HepG2 (cell line): ENCODE results near the gene NOSTRIN. TPM values are rescaled to one million over a fixed set of nuclear protein-coding genes. Genes with fewer than 3 reads are reported as not detected.

Source experiments
- ASH2L ChIP-seq: fragments of 300-600, 200-600 bp; sonication (generic); IDR thresholded peaks from 2 replicates; pipeline ENCODE4 v1.7.0; 2017; ENCODE audit warnings: low read depth, mild to moderate bottlenecking, moderate library complexity, mixed read lengths, low read length; ENCODE audit not compliant: insufficient read length
- DNMT3B ChIP-seq: conservative IDR thresholded peaks from 2 replicates; pipeline ENCODE4 v1.6.1; 2016; ENCODE audit warnings: missing biosample characterization, control low read depth
- ELF3 ChIP-seq: IDR thresholded peaks from 2 replicates; pipeline ENCODE4 v1.6.1; 2016; ENCODE audit warnings: missing genetic modification reagents, missing compliant biosample characterization
- JUN ChIP-seq: sonication (generic); formaldehyde crosslinking; IDR thresholded peaks from 2 replicates; pipeline ENCODE4 v1.4.0; 2020; ENCODE audit warnings: mild to moderate bottlenecking, missing genetic modification reagents
- MTF2 ChIP-seq: sonication (generic); formaldehyde crosslinking; IDR thresholded peaks from 2 replicates; pipeline ENCODE4 v1.5.0; 2020; ENCODE audit warnings: missing genetic modification reagents, borderline replicate concordance
- PHF20 ChIP-seq: sonication (generic); formaldehyde crosslinking; IDR thresholded peaks from 2 replicates; pipeline ENCODE4 v1.5.0; 2020; ENCODE audit warnings: mild to moderate bottlenecking, missing genetic modification reagents
- RBM39 ChIP-seq: fragments of 200-400 bp; formaldehyde crosslinking; IDR thresholded peaks from one replicate; pipeline ENCODE4 v1.6.1; 2018; ENCODE audit warnings: antibody characterized with exemption, mild to moderate bottlenecking, low read depth, low read length; ENCODE audit not compliant: poor library complexity, severe bottlenecking
- SMAD9 ChIP-seq: sonication (generic); formaldehyde crosslinking; IDR thresholded peaks from 2 replicates; pipeline ENCODE4 v1.5.1; 2020; ENCODE audit warnings: mild to moderate bottlenecking, missing genetic modification reagents
- YY1 ChIP-seq: IDR thresholded peaks from 2 replicates; pipeline ENCODE4 v1.6.1; 2011; ENCODE audit warnings: low read length, low read depth, moderate library complexity, mild to moderate bottlenecking; ENCODE audit not compliant: insufficient read depth, insufficient replicate concordance
- ZBTB42 ChIP-seq: sonication (generic); formaldehyde crosslinking; IDR thresholded peaks from 2 replicates; pipeline ENCODE4 v1.5.0; 2020; ENCODE audit warnings: mild to moderate bottlenecking, missing genetic modification reagents
- ZKSCAN5 ChIP-seq: sonication (generic); formaldehyde crosslinking; IDR thresholded peaks from 2 replicates; pipeline ENCODE4 v1.5.1; 2020; ENCODE audit warnings: mild to moderate bottlenecking, missing genetic modification reagents
- ZNF12 ChIP-seq: sonication (generic); formaldehyde crosslinking; IDR thresholded peaks from 2 replicates; pipeline ENCODE4 v1.5.0; 2020; ENCODE audit warnings: missing genetic modification reagents
- ZNF33A ChIP-seq: sonication (generic); formaldehyde crosslinking; IDR thresholded peaks from 2 replicates; pipeline ENCODE4 v1.5.1; 2020; ENCODE audit warnings: missing genetic modification reagents, mild to moderate bottlenecking, moderate library complexity, borderline replicate concordance
- ZNF33B ChIP-seq: sonication (generic); formaldehyde crosslinking; IDR thresholded peaks from 2 replicates; pipeline ENCODE4 v1.5.1; 2020; ENCODE audit warnings: mild to moderate bottlenecking, missing genetic modification reagents
- ZNF431 ChIP-seq: sonication (generic); formaldehyde crosslinking; IDR thresholded peaks from 2 replicates; pipeline ENCODE4 v1.9.0; 2022; ENCODE audit warnings: missing genetic modification reagents, low read depth, mild to moderate bottlenecking, borderline replicate concordance
- ZNF652 ChIP-seq: IDR thresholded peaks from 2 replicates; pipeline ENCODE4 v1.6.1; 2016; ENCODE audit warnings: low read depth, borderline replicate concordance
- ZNF720 ChIP-seq: sonication (generic); formaldehyde crosslinking; IDR thresholded peaks from 2 replicates; pipeline ENCODE4 v1.4.0; 2020; ENCODE audit warnings: missing genetic modification reagents
- ZNF816 ChIP-seq: sonication (generic); formaldehyde crosslinking; IDR thresholded peaks from 2 replicates; pipeline ENCODE4 v1.8.0; 2022; ENCODE audit warnings: missing genetic modification reagents, mild to moderate bottlenecking, borderline replicate concordance
- polyA plus RNA-seq, 8 experiments: library from polyadenylated mRNA; depleted of rRNA in 3 of 8; stranded (reverse) in 7 of 8; unstranded in 1 of 8; fragments of >200 nt; fragmentation: Illumina TruSeq in 4 of 8; extraction: Trizol in 4 of 8; gene quantifications; 2 replicates each; pipeline versions ENCODE4 v1.2.1 to v1.2.3, GENCODE V29; 2011 to 2016; ENCODE audit warnings: low read depth in 4 of 8, missing spikeins in 1 of 8, mixed read lengths in 1 of 8; ENCODE audit not compliant: insufficient read depth in 1 of 8
- total RNA-seq, 5 experiments: library from RNA; depleted of rRNA; stranded (reverse); fragments of >200 nt; fragmentation: Illumina TruSeq; extraction: Trizol; gene quantifications; 2 replicates each; pipeline ENCODE4 v1.2.3, GENCODE V29; 2016; ENCODE audit warnings: low read depth in 1 of 5
- TF ChIP-seq, protein P1 (sequence below): sonication (generic); IDR thresholded peaks from 2 replicates; pipeline ENCODE4 v1.6.1; 2016; ENCODE audit warnings: low read depth, borderline replicate concordance
- TF ChIP-seq, protein P2 (sequence below): sonication (generic); formaldehyde crosslinking; IDR thresholded peaks from 2 replicates; pipeline ENCODE4 v1.8.1; 2022; ENCODE audit warnings: mild to moderate bottlenecking, missing genetic modification reagents

Gene NOSTRIN
- total and polyA plus RNA-seq, 2 of the 13 experiments (the other 11 are each of a cell fraction or from before 2014, with no cell fraction given): 0.22 TPM

DNA sequence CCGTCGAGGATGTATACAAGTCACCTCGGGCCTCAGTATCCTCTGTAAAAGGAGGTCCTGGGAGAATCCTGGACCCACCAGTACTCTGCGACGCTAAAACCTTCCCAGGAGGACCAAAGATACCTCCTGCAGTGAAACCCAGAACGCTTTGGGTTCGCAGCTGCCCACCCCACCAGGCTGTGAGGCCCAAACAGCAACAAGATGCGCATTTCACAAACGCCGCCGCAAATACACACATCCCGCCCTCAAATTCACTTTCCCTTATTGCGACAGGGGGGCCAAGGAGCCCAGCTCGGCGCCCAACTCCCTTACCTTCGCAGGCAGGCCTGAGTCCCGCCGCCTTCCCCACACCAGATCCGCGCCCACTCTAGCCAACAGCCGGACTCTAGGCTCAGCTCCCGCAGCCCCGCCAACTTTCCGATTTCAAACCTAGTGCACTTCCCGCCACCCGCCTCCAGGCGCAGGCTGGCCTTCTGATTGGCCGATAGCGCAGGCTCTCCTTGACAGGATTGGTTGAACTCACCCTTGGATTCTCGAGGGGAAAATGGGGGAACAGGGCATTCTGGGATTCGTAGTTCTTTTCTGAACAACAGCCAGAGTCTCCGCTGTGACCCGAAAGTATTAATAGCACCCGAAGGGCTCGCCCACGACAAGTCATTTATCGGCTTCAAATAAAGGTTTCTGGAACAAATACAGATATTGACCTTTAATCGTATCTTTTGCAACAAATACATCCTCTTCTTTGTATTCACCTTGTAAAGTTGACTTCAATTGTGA, 87.8 kb downstream of the NOSTRIN start, which contains the start of gene SPC25 (continued):
- TF ChIP-seq, protein P1, sequence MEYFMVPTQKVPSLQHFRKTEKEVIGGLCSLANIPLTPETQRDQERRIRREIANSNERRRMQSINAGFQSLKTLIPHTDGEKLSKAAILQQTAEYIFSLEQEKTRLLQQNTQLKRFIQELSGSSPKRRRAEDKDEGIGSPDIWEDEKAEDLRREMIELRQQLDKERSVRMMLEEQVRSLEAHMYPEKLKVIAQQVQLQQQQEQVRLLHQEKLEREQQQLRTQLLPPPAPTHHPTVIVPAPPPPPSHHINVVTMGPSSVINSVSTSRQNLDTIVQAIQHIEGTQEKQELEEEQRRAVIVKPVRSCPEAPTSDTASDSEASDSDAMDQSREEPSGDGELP: no peak
- TF ChIP-seq RBM39 (no peak), ZNF816 (CRISPR knock-in tag) (no peak; the same call in 1 of the 2 replicates), ZNF12 (no peak), SMAD9 (no peak), ELF3 (CRISPR knock-in tag) (peak; percentile 41; the same call in 1 of the 2 replicates), MTF2 (CRISPR knock-in tag) (no peak), ZNF720 (CRISPR knock-in tag) (no peak), DNMT3B (CRISPR knock-in tag) (0 out of 2 replicates have a peak, but pooled peaks have one; percentile 14), ZNF33A (no peak), PHF20 (CRISPR knock-in tag) (no peak; the same call in 1 of the 2 replicates), ZBTB42 (CRISPR knock-in tag) (no peak), JUN (CRISPR knock-in tag) (no peak), YY1 (peak; percentile 93), ASH2L (peak; percentile 70), ZNF33B (CRISPR knock-in tag) (peak; percentile 55; the same call in 1 of the 2 replicates), ZNF431 (CRISPR knock-in tag) (no peak), ZNF652 (CRISPR knock-in tag) (no peak), ZKSCAN5 (no peak)
- TF ChIP-seq, protein P2, sequence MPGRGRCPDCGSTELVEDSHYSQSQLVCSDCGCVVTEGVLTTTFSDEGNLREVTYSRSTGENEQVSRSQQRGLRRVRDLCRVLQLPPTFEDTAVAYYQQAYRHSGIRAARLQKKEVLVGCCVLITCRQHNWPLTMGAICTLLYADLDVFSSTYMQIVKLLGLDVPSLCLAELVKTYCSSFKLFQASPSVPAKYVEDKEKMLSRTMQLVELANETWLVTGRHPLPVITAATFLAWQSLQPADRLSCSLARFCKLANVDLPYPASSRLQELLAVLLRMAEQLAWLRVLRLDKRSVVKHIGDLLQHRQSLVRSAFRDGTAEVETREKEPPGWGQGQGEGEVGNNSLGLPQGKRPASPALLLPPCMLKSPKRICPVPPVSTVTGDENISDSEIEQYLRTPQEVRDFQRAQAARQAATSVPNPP: no peak
